Neural cell (in vitro differentiated cells): ENCODE measurements around the gene MAN1B1. TPM values are rescaled to one million over a fixed set of nuclear protein-coding genes. Genes with fewer than 3 reads are reported as not detected.

Source experiments
- H2AFZ ChIP-seq: fragments of 200-600, 300-800 bp; sonication (generic), shearing (Covaris generic); 2 replicates; pipeline ENCODE4 v1.6.0; 2014; ENCODE audit warnings: low read depth, mild to moderate bottlenecking, antibody characterized with exemption, low read length, moderate library complexity
- H3F3A ChIP-seq: fragments of 200-600 bp; shearing (Covaris generic); 2 replicates; pipeline ENCODE4 v1.6.1; 2016; ENCODE audit warnings: mild to moderate bottlenecking, moderate library complexity, mixed read lengths, antibody characterized with exemption, low read length; ENCODE audit not compliant: insufficient read depth, poor library complexity, severe bottlenecking
- H3K27ac ChIP-seq: fragments of 200-600, 300-800 bp; sonication (generic), shearing (Covaris generic); 2 replicates; pipeline ENCODE4 v1.5.1; 2014; ENCODE audit warnings: mild to moderate bottlenecking, low read length, moderate library complexity
- H3K27me3 ChIP-seq: fragments of 300-800, 200-600 bp; sonication (generic), shearing (Covaris generic); 2 replicates; pipeline ENCODE4 v1.6.0; 2014; ENCODE audit warnings: mild to moderate bottlenecking, low read depth, low read length, moderate library complexity; ENCODE audit not compliant: insufficient read depth
- H3K36me3 ChIP-seq: fragments of 300-800, 200-600 bp; sonication (generic), shearing (Covaris generic); 2 replicates; pipeline ENCODE4 v1.5.1; 2014; ENCODE audit warnings: mild to moderate bottlenecking, antibody characterized with exemption, low read length, moderate library complexity; ENCODE audit not compliant: insufficient read depth
- H3K4me2 ChIP-seq: fragments of 300-800, 200-600 bp; sonication (generic), shearing (Covaris generic); 2 replicates; pipeline ENCODE4 v1.6.0; 2014; ENCODE audit warnings: mild to moderate bottlenecking, low read length
- H3K4me3 ChIP-seq: fragments of 300-800, 200-600 bp; sonication (generic), shearing (Covaris generic); 2 replicates; pipeline ENCODE4 v1.5.1; 2014; ENCODE audit warnings: mild to moderate bottlenecking, low read length, moderate library complexity
- H3K79me2 ChIP-seq: fragments of 200-600 bp; shearing (Covaris generic); replicated peaks from 2 replicates; pipeline ENCODE4 v1.6.0; 2014; ENCODE audit warnings: mild to moderate bottlenecking, low read length, moderate library complexity; ENCODE audit not compliant: insufficient read depth
- H3K9ac ChIP-seq: fragments of 300-800, 200-600 bp; sonication (generic), shearing (Covaris generic); 2 replicates; pipeline ENCODE4 v1.6.1; 2016; ENCODE audit warnings: mild to moderate bottlenecking, low read length, mixed read lengths
- H3K9me2 ChIP-seq: fragments of 200-600 bp; shearing (Covaris generic); 2 replicates; pipeline ENCODE4 v1.6.1; 2016; ENCODE audit warnings: mild to moderate bottlenecking, low read length, mixed read lengths; ENCODE audit not compliant: insufficient read depth
- H3K9me3 ChIP-seq: fragments of 200-600, 300-800 bp; sonication (generic), shearing (Covaris generic); 2 replicates; pipeline ENCODE4 v1.6.1; 2016; ENCODE audit warnings: mild to moderate bottlenecking, mixed run types, low read length, moderate library complexity, mixed read lengths
- H4K20me1 ChIP-seq: fragments of 200-600 bp; shearing (Covaris generic); 2 replicates; pipeline ENCODE4 v1.6.1; 2016; ENCODE audit warnings: mild to moderate bottlenecking, mixed run types; ENCODE audit not compliant: insufficient read depth
- CTCF ChIP-seq: fragments of 450-650 bp; IDR thresholded peaks from 2 replicates; pipeline ENCODE4 v1.5.1; 2014; ENCODE audit warnings: antibody characterized with exemption, mild to moderate bottlenecking, moderate library complexity; ENCODE audit not compliant: poor library complexity, severe bottlenecking
- EP300 ChIP-seq: fragments of 450-650 bp; conservative IDR thresholded peaks from 2 replicates; pipeline ENCODE4 v1.6.1; 2014; ENCODE audit warnings: antibody characterized with exemption, mild to moderate bottlenecking, moderate library complexity; ENCODE audit not compliant: poor library complexity, severe bottlenecking
- EZH2 ChIP-seq: fragments of 200-600, 300-800 bp; shearing (Covaris generic), sonication (generic); IDR thresholded peaks from 2 replicates; pipeline ENCODE4 v1.6.1; 2014; ENCODE audit warnings: antibody characterized with exemption, low read length, borderline replicate concordance, mild to moderate bottlenecking; ENCODE audit not compliant: insufficient read depth, poor library complexity, severe bottlenecking
- MXI1 ChIP-seq: fragments of 450-650 bp; conservative IDR thresholded peaks from 2 replicates; pipeline ENCODE4 v1.6.1; 2014; ENCODE audit warnings: antibody characterized with exemption, mild to moderate bottlenecking; ENCODE audit not compliant: poor library complexity, severe bottlenecking
- POLR2AphosphoS5 ChIP-seq: IDR thresholded peaks from 2 replicates; pipeline ENCODE4 v1.6.1; 2012
- RAD21 ChIP-seq: fragments of 450-650 bp; conservative IDR thresholded peaks from 2 replicates; pipeline ENCODE4 v1.6.1; 2014; ENCODE audit warnings: antibody characterized with exemption, mild to moderate bottlenecking, moderate library complexity
- SMC3 ChIP-seq: fragments of 450-650 bp; conservative IDR thresholded peaks from 2 replicates; pipeline ENCODE4 v1.6.1; 2014; ENCODE audit warnings: antibody characterized with exemption, mild to moderate bottlenecking, moderate library complexity; ENCODE audit not compliant: poor library complexity
- TAF1 ChIP-seq: IDR thresholded peaks from 2 replicates; pipeline ENCODE4 v1.6.1; 2012; ENCODE audit warnings: low read depth
- polyA plus RNA-seq: library from polyadenylated mRNA; depleted of rRNA; stranded (reverse); fragments of >200 nt; gene quantifications from 2 replicates; pipeline ENCODE4 v1.2.3, GENCODE V29; 2014
- TF ChIP-seq, protein P1 (sequence below): IDR thresholded peaks from 2 replicates; pipeline ENCODE4 v1.6.1; 2012; ENCODE audit warnings: borderline replicate concordance

MAN1B1 gene
- polyA plus RNA-seq, 1 donor from 2014 or later = 72.0 TPM

GRCh38 chr9:137128158-137128861 is 41.5 kb downstream of the MAN1B1 start:
- no peak for TF ChIP-seq SMC3
- no peak for TF ChIP-seq TAF1
- no peak for TF ChIP-seq POLR2AphosphoS5
- TF ChIP-seq MXI1 = no peak
- H3K36me3 ChIP-seq = no peaks in the 10 kb centered on the region
- H3K9me3 ChIP-seq = no peaks in the 10 kb centered on the region
- H4K20me1 ChIP-seq = no peaks in the 10 kb centered on the region
- H3K79me2 ChIP-seq = peaks cover 19% of the 10 kb centered on the region
- H3K27ac ChIP-seq = peak overlapping the region; percentile 85
- no peaks in the 10 kb centered on the region for H3F3A ChIP-seq
- peak overlapping the region; percentile 79 for H3K4me2 ChIP-seq
- H3K4me3 ChIP-seq = peak overlapping the region; percentile 95
- peak overlapping the region; percentile 87 for H3K9ac ChIP-seq
- no peaks in the 10 kb centered on the region for H3K27me3 ChIP-seq
- no peak overlapping the region for H2AFZ ChIP-seq
- H3K9me2 ChIP-seq = no peaks in the 10 kb centered on the region

GRCh38 chr9:137128862-137129455 is 42.2 kb downstream of the MAN1B1 start:
- no peaks in the 10 kb centered on the region for H3K9me2 ChIP-seq
- no peaks in the 10 kb centered on the region for H3K27me3 ChIP-seq
- peak overlapping the region; percentile 95 for H3K4me3 ChIP-seq
- H4K20me1 ChIP-seq = no peaks in the 10 kb centered on the region
- peak overlapping the region; percentile 85 for H3K27ac ChIP-seq
- H3F3A ChIP-seq = no peaks in the 10 kb centered on the region
- H3K9ac ChIP-seq = peak overlapping the region; percentile 87
- peak overlapping the region; percentile 79 for H3K4me2 ChIP-seq
- no peaks in the 10 kb centered on the region for H3K9me3 ChIP-seq
- H2AFZ ChIP-seq = peak overlapping the region; percentile 60
- TF ChIP-seq EZH2 (no peak), MXI1 (no peak), EP300 (no peak), POLR2AphosphoS5 (no peak), RAD21 (no peak), TAF1 (no peak), SMC3 (no peak), CTCF (no peak)
- TF ChIP-seq, protein P1, sequence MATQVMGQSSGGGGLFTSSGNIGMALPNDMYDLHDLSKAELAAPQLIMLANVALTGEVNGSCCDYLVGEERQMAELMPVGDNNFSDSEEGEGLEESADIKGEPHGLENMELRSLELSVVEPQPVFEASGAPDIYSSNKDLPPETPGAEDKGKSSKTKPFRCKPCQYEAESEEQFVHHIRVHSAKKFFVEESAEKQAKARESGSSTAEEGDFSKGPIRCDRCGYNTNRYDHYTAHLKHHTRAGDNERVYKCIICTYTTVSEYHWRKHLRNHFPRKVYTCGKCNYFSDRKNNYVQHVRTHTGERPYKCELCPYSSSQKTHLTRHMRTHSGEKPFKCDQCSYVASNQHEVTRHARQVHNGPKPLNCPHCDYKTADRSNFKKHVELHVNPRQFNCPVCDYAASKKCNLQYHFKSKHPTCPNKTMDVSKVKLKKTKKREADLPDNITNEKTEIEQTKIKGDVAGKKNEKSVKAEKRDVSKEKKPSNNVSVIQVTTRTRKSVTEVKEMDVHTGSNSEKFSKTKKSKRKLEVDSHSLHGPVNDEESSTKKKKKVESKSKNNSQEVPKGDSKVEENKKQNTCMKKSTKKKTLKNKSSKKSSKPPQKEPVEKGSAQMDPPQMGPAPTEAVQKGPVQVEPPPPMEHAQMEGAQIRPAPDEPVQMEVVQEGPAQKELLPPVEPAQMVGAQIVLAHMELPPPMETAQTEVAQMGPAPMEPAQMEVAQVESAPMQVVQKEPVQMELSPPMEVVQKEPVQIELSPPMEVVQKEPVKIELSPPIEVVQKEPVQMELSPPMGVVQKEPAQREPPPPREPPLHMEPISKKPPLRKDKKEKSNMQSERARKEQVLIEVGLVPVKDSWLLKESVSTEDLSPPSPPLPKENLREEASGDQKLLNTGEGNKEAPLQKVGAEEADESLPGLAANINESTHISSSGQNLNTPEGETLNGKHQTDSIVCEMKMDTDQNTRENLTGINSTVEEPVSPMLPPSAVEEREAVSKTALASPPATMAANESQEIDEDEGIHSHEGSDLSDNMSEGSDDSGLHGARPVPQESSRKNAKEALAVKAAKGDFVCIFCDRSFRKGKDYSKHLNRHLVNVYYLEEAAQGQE = no peak
- H3K79me2 ChIP-seq = peaks cover 19% of the 10 kb centered on the region
- H3K36me3 ChIP-seq = no peaks in the 10 kb centered on the region
